H1 (cell line): ENCODE measurements around the gene AGAP3. TPM values are rescaled to one million over a fixed set of nuclear protein-coding genes. Genes with fewer than 3 reads are reported as not detected.

ENCODE experiments used
- CTCF ChIA-PET: fragments of 300-600 bp; sonication (Branson Sonifier 250); formaldehyde crosslinking; loops from one replicate; lab custom pipeline; 2021; ENCODE audit not compliant: partially characterized antibody; lab: Charles Lee
- POLR2A ChIA-PET: fragments of 300-600 bp; sonication (Branson Sonifier 250); formaldehyde crosslinking; loops from one replicate; lab custom pipeline; 2021; ENCODE audit warnings: inconsistent platforms; ENCODE audit not compliant: partially characterized antibody; lab: Charles Lee
- DNase-seq, 2 experiments: peaks; one replicate each; pipeline versions ENCODE4 v3.0.0 to v3.0.0-alpha.2; 2010 to 2022; ENCODE audit warnings: low spot score in 2 of 2, low read depth in 1 of 2, mixed read lengths in 1 of 2
- FAIRE-seq: peaks from 2 replicates; lab custom pipeline; 2011; peaks lifted over from hg19 to GRCh38; lab: Jason Lieb, UNC
- H2AFZ ChIP-seq: 2 replicates; pipeline ENCODE4 v1.8.1; 2012; ENCODE audit warnings: low read length, inconsistent platforms
- H2AK5ac ChIP-seq: 2 replicates; pipeline ENCODE4 v1.6.1; 2013; ENCODE audit warnings: low read depth, low read length
- H2BK120ac ChIP-seq: replicated peaks from 2 replicates; pipeline ENCODE3; 2013; ENCODE audit warnings: low read depth, low read length, inconsistent platforms
- H2BK12ac ChIP-seq: 2 replicates; pipeline ENCODE4 v1.6.1; 2013; ENCODE audit warnings: low read depth, low read length
- H2BK15ac ChIP-seq: 2 replicates; pipeline ENCODE4 v1.6.1; 2013; ENCODE audit warnings: low read length
- H2BK20ac ChIP-seq: 2 replicates; pipeline ENCODE4 v1.6.1; 2013; ENCODE audit warnings: low read length
- H2BK5ac ChIP-seq: 2 replicates; pipeline ENCODE4 v1.6.1; 2013; ENCODE audit warnings: low read depth, low read length
- H3K14ac ChIP-seq: 2 replicates; pipeline ENCODE4 v1.6.1; 2013; ENCODE audit warnings: inconsistent platforms; ENCODE audit not compliant: insufficient read length
- H3K18ac ChIP-seq: 2 replicates; pipeline ENCODE4 v1.6.1; 2013; ENCODE audit warnings: low read length; ENCODE audit errors: extremely low read depth
- H3K23ac ChIP-seq: 2 replicates; pipeline ENCODE4 v1.6.1; 2013; ENCODE audit warnings: inconsistent platforms; ENCODE audit not compliant: insufficient read length
- H3K23me2 ChIP-seq: 2 replicates; pipeline ENCODE4 v1.6.1; 2013; ENCODE audit warnings: low read depth, low read length
- H3K27ac ChIP-seq: 2 replicates; pipeline ENCODE4 v1.6.1; 2011; ENCODE audit warnings: low read depth, low read length, inconsistent platforms
- H3K27me3 ChIP-seq, 4 experiments: replicated peaks in 1 of 4; 1 replicate in 1 of 4; 2 replicates in 3 of 4; pipeline versions ENCODE4 v1.6.1 to v1.8.1; 2011 to 2013; ENCODE audit warnings: low read length in 3 of 4, mild to moderate bottlenecking in 3 of 4, inconsistent platforms in 2 of 4, mixed read lengths in 2 of 4, moderate library complexity in 1 of 4; ENCODE audit not compliant: control insufficient read depth in 3 of 4, insufficient read depth in 3 of 4; ENCODE audit errors: extremely low read depth in 1 of 4
- H3K36me3 ChIP-seq, 4 experiments: 2 replicates each; pipeline versions ENCODE4 v1.6.1 to v1.8.1; 2011 to 2013; ENCODE audit warnings: mild to moderate bottlenecking in 4 of 4, low read length in 3 of 4, moderate library complexity in 2 of 4, control low read depth in 1 of 4, inconsistent platforms in 1 of 4; ENCODE audit not compliant: insufficient read depth in 4 of 4, control insufficient read depth in 2 of 4
- H3K4ac ChIP-seq: replicated peaks from 2 replicates; pipeline ENCODE3; 2013; ENCODE audit warnings: low read length, low read depth, mixed read lengths, inconsistent platforms; ENCODE audit not compliant: insufficient read length
- H3K4me1 ChIP-seq, 4 experiments: replicated peaks in 1 of 4; 1 replicate in 1 of 4; 2 replicates in 3 of 4; pipeline versions ENCODE4 v1.6.1 to v1.8.1; 2011 to 2013; ENCODE audit warnings: low read length in 3 of 4, inconsistent platforms in 2 of 4, mixed read lengths in 1 of 4; ENCODE audit not compliant: insufficient read depth in 4 of 4, control insufficient read depth in 3 of 4
- H3K4me2 ChIP-seq, 2 experiments: 2 replicates each; pipeline versions ENCODE4 v1.6.1 to v1.8.1; 2011 to 2013; ENCODE audit warnings: low read depth in 2 of 2, low read length in 2 of 2, control low read depth in 1 of 2, inconsistent platforms in 1 of 2, mild to moderate bottlenecking in 1 of 2; ENCODE audit not compliant: insufficient read depth in 1 of 2
- H3K4me3 ChIP-seq, 4 experiments: fragments of 200-600, 300-600 bp in 1 of 4; sonication (generic), shearing (Covaris generic), sonication (Bioruptor Twin) in 1 of 4; 2 replicates each; pipeline versions ENCODE4 v1.5.1 to v1.8.1; 2011 to 2016; ENCODE audit warnings: low read length in 4 of 4, low read depth in 3 of 4, control low read depth in 2 of 4, inconsistent platforms in 2 of 4, mild to moderate bottlenecking in 2 of 4, mixed read lengths in 1 of 4, moderate library complexity in 1 of 4; ENCODE audit not compliant: insufficient read depth in 2 of 4; ENCODE audit errors: extremely low read depth in 1 of 4
- H3K56ac ChIP-seq: replicated peaks from 2 replicates; pipeline ENCODE3; 2013; ENCODE audit warnings: low read depth, mild to moderate bottlenecking, mixed read lengths, low read length, inconsistent platforms; ENCODE audit not compliant: insufficient read length
- H3K79me1 ChIP-seq: 2 replicates; pipeline ENCODE4 v1.6.1; 2013; ENCODE audit warnings: low read depth, low read length, control low read depth
- H3K79me2 ChIP-seq, 2 experiments: 2 replicates each; pipeline versions ENCODE4 v1.6.1 to v1.8.1; 2012 to 2013; ENCODE audit warnings: low read length in 2 of 2, mild to moderate bottlenecking in 2 of 2, inconsistent platforms in 1 of 2; ENCODE audit not compliant: insufficient read depth in 2 of 2, control insufficient read depth in 1 of 2
- H3K9ac ChIP-seq, 4 experiments: replicated peaks in 1 of 4; 1 replicate in 1 of 4; 2 replicates in 3 of 4; pipeline versions ENCODE4 v1.6.1 to v1.8.1; 2011 to 2013; ENCODE audit warnings: low read depth in 3 of 4, low read length in 3 of 4, control low read depth in 2 of 4, mild to moderate bottlenecking in 2 of 4, moderate library complexity in 2 of 4, inconsistent platforms in 1 of 4; ENCODE audit errors: extremely low read depth in 1 of 4
- H3K9me3 ChIP-seq, 2 experiments: 2 replicates each; pipeline versions ENCODE4 v1.6.1 to v1.8.1; 2012 to 2013; ENCODE audit warnings: mild to moderate bottlenecking in 2 of 2, moderate library complexity in 2 of 2, control low read depth in 1 of 2, inconsistent platforms in 1 of 2, low read depth in 1 of 2, low read length in 1 of 2, mixed read lengths in 1 of 2; ENCODE audit not compliant: insufficient read depth in 2 of 2
- H4K20me1 ChIP-seq, 2 experiments: replicated peaks in 1 of 2; 2 replicates each; pipeline versions ENCODE3 to v1.8.1; 2011 to 2013; ENCODE audit warnings: inconsistent platforms in 2 of 2, low read length in 2 of 2, mild to moderate bottlenecking in 1 of 2; ENCODE audit not compliant: insufficient read depth in 2 of 2, control insufficient read depth in 1 of 2
- H4K5ac ChIP-seq: 2 replicates; pipeline ENCODE4 v1.6.1; 2013; ENCODE audit warnings: low read length, low read depth, mixed read lengths, inconsistent platforms; ENCODE audit not compliant: insufficient read length
- H4K8ac ChIP-seq: 2 replicates; pipeline ENCODE4 v1.8.0; 2013; ENCODE audit warnings: mild to moderate bottlenecking, moderate library complexity, low read length, inconsistent platforms; ENCODE audit not compliant: insufficient read depth; ENCODE audit errors: extremely low read depth
- H4K91ac ChIP-seq: replicated peaks from 2 replicates; pipeline ENCODE3; 2013; ENCODE audit warnings: low read length, mixed read lengths, inconsistent platforms; ENCODE audit not compliant: insufficient read length
- EZH2 ChIP-seq: fragments of 200-600 bp; sonication (generic); IDR thresholded peaks from 2 replicates; pipeline ENCODE4 v1.7.1; 2012; ENCODE audit warnings: low read depth, mild to moderate bottlenecking, moderate library complexity, low read length, inconsistent platforms; ENCODE audit not compliant: severe bottlenecking
- WGBS, 2 experiments: shearing (Covaris generic) in 1 of 2; methylation state at CpG; one replicate each; pipeline versions ENCODE4 v1.1.6 to v1.1.7; 2013 to 2015; ENCODE audit warnings: low lambda C conversion rate in 2 of 2, mixed read lengths in 2 of 2, inconsistent platforms in 1 of 2, low coverage in 1 of 2, missing lambda C conversion rate in 1 of 2; ENCODE audit not compliant: insufficient replicate concordance in 2 of 2, insufficient coverage in 1 of 2, insufficient read length in 1 of 2; ENCODE audit errors: extremely low coverage in 1 of 2, missing lambda C conversion rate in 1 of 2; 5-methylcytosine and 5-hydroxymethylcytosine counted together
- polyA plus RNA-seq, 7 experiments: library from polyadenylated mRNA; depleted of rRNA in 3 of 7; stranded (reverse) in 5 of 7; unstranded in 2 of 7; fragments of >200 nt in 5 of 7; fragments of 200-250 nt in 2 of 7; gene quantifications; 1 replicate in 5 of 7; 2 replicates in 1 of 7; 4 replicates in 1 of 7; pipeline versions ENCODE4 v1.2.1 to v1.2.3, GENCODE V29; 2011 to 2013; ENCODE audit warnings: missing spikeins in 2 of 7, mixed read lengths in 2 of 7
- total RNA-seq: library from RNA; stranded (reverse); fragmentation: NEBNext Ultra II Directional; extraction: Animal tissue kit (Norgen Biotek cat#: 25700); gene quantifications from 2 replicates; pipeline ENCODE4 v1.2.1, GENCODE V29; 2021

AGAP3 gene
- total and polyA plus RNA-seq, 2 of the 8 experiments (the other 6 are each of a cell fraction or from before 2014, with no cell fraction given), result 66.4 to 120 TPM

GRCh38 chr7:151083071-151083823 lies 3.0 kb upstream of the AGAP3 start, which contains the start of gene TMUB1:
Gene TMUB1 (minus strand): TSS chr7:151083493. CDS start chr7:151082563, 930 bp downstream.
- 4% methylated on average over 18 of the region's 69 CpGs; no CpG with 5 or more reads in 1 of the 2 experiments for WGBS, 2 experiments
- no peak for TF ChIP-seq EZH2

More at GRCh38 chr7:151083071-151083823, 3.0 kb upstream of the AGAP3 start, which contains the start of gene TMUB1:
- ChIA-PET CTCF (interaction anchor here (0.9 to 15.1 kb wide), 4 partner anchors 22 to 207 kb away, joined by 3 to 448 read pairs (median 11); no protein-coding TSS in a partner anchor), POLR2A (interaction anchor here (0.8 to 1.9 kb wide), 6 partner anchors 17 to 56 kb away, joined by 3 to 5 read pairs (median 4); partner anchors contain the start of gene SLC4A2)
- no peaks in the 10 kb centered on the region for H3K36me3 ChIP-seq
- peak within 1 kb of the TSS; percentile 80; the same call in 1 of the 2 replicates for H2BK12ac ChIP-seq
- no peaks in the 10 kb centered on the region for H3K9me3 ChIP-seq
- no peak within 1 kb of the TSS for H3K23ac ChIP-seq
- H3K14ac ChIP-seq, result no peak within 1 kb of the TSS
- H4K8ac ChIP-seq, result peak within 1 kb of the TSS; percentile 37; the same call in 1 of the 2 replicates
- DNase-seq, result peak in 1 of 2 experiments; percentile 87
- H2BK15ac ChIP-seq, result no peak within 1 kb of the TSS; the same call in 1 of the 2 replicates
- peaks cover 0 to 19% of the 10 kb centered on the region in 2 experiments; a peak in 1 of 4 replicates for H3K79me2 ChIP-seq
- H2BK20ac ChIP-seq, result no peak within 1 kb of the TSS
- H4K5ac ChIP-seq, result no peak within 1 kb of the TSS
- no peak within 1 kb of the TSS for H2BK120ac ChIP-seq
- no peak within 1 kb of the TSS; the same call in 1 of the 2 replicates for H2AK5ac ChIP-seq
- peaks cover 0 to 21% (median 14%) of the 10 kb centered on the region in 4 experiments; a peak in 6 of 7 replicates for H3K27me3 ChIP-seq
- H2BK5ac ChIP-seq, result no peak within 1 kb of the TSS
- peak within 1 kb of the TSS; percentile 53 for H3K4ac ChIP-seq
- H3K27ac ChIP-seq, result no peak within 1 kb of the TSS
- no peak within 1 kb of the TSS for H3K56ac ChIP-seq
- peaks cover 18 to 20% of the 10 kb centered on the region in 2 experiments for H4K20me1 ChIP-seq
- peaks cover 38% of the 10 kb centered on the region for H3K23me2 ChIP-seq
- H2AFZ ChIP-seq, result no peak within 1 kb of the TSS; the same call in 1 of the 2 replicates
- FAIRE-seq, result no peak
- peaks cover 3 to 51% (median 28%) of the 10 kb centered on the region in 4 experiments for H3K4me1 ChIP-seq
- peak within 1 kb of the TSS; percentile 48 to 85 (median 68) for H3K4me3 ChIP-seq
- no peak within 1 kb of the TSS for H4K91ac ChIP-seq
- no peak within 1 kb of the TSS; the same call in 1 of the 2 replicates for H3K18ac ChIP-seq
- H3K9ac ChIP-seq, result peak within 1 kb of the TSS in 1 of 4 experiments; percentile 79; a peak in 1 of 7 replicates
- peaks cover 12% of the 10 kb centered on the region for H3K79me1 ChIP-seq
- peak within 1 kb of the TSS; percentile 90 to 95 for H3K4me2 ChIP-seq
